Fibroblast of the aortic adventitia (primary cell): Measurements from ENCODE around the gene GRM7. TPM values are rescaled to one million over a fixed set of nuclear protein-coding genes. Genes with fewer than 3 reads are reported as not detected.

Experiments
- DNase-seq: peaks from one replicate; pipeline ENCODE4 v3.0.0-alpha.2; 2010; ENCODE audit warnings: low read depth
- H3K4me3 ChIP-seq: 2 replicates; pipeline ENCODE4 v1.5.1; 2011; ENCODE audit warnings: low read depth, mild to moderate bottlenecking, control low read depth, low read length, moderate library complexity
- CTCF ChIP-seq: IDR thresholded peaks from 2 replicates; pipeline ENCODE4 v1.5.1; 2011; ENCODE audit warnings: mild to moderate bottlenecking, low read length, control low read depth, inconsistent platforms; ENCODE audit not compliant: insufficient read depth
- total RNA-seq: library from RNA; depleted of rRNA; stranded (reverse); fragments of >200 nt; gene quantifications from 2 replicates; pipeline ENCODE4 v1.2.3, GENCODE V29; 2012; ENCODE audit warnings: low replicate concordance

Gene GRM7
- total RNA-seq, 1 donor, result 0.09 TPM

- H3K4me3 ChIP-seq, result no peak overlapping the region
- no peak for TF ChIP-seq CTCF
- no peak for DNase-seq
Measured at GRCh38 chr3:7607083-7607482, 746.2 kb downstream of the GRM7 start.

DNA sequence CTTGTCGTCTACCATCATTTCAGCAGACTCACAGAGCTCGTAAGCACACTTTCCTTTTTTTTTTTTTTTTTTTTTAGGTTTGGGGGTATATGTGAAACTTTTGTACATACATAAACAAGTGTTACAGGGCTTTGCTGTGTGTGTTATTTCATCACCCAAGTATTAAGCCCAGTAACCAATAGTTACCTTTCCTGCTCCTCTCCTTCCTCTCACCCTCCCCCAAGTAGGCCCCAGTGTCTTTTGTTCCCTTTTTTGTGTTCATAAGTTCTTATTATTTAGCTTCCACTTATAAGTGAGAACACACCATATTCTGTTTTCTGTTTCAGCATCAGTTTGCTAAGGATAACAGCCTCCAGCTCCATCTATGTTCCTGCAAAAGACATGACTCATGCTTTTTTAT lies 746.8 kb downstream of the GRM7 start:
- H3K4me3 ChIP-seq, result no peak overlapping the region
- no peak for TF ChIP-seq CTCF
- no peak for DNase-seq

GRCh38 chr3:7610634-7611033 lies 749.7 kb downstream of the GRM7 start:
- H3K4me3 ChIP-seq, result no peak overlapping the region
- DNase-seq, result no peak
- no peak for TF ChIP-seq CTCF

DNA sequence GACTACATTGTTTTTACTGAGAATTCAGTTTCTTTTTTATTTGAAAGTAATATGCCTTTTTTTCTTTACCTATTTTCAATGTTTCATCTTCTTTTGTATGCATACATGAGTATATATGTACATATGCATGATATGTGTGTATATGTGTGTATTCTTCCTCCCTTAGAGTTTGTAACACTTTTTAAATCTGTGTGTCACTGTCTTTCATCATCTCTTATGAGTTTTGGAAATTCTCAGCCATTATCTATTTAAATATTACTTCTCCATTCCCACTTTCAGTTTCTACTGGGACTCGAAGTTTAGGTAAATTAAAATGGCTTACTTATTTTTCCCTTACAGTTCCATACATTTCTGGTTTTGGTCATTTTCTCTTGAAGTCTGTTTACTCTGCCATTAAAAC lies 754.1 kb downstream of the GRM7 start:
- no peak for DNase-seq
- no peak overlapping the region for H3K4me3 ChIP-seq
- no peak for TF ChIP-seq CTCF

- H3K4me3 ChIP-seq, result no peak overlapping the region
- DNase-seq, result no peak
- no peak for TF ChIP-seq CTCF
Measured at GRCh38 chr3:7618606-7619005, 757.7 kb downstream of the GRM7 start.

DNA sequence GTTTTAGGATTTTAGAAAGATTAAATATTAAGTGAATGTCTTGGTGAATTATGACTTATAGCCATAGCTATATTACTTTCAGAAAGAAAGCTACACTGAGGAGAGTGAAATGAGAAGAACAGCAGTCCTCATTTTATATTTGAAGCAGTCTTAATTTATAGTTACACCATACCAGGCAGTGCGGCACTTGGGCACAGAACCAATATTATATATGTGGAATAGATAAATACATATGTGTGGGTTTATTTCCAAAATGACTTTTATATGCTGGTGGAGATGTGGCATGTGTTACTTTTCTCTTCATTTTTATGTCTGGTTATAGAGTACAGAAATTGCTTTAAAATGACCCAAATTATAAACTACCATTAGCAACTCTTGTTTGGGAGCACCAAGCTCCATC lies 759.5 kb downstream of the GRM7 start:
- H3K4me3 ChIP-seq, result no peak overlapping the region
- no peak for DNase-seq
- no peak for TF ChIP-seq CTCF

DNA sequence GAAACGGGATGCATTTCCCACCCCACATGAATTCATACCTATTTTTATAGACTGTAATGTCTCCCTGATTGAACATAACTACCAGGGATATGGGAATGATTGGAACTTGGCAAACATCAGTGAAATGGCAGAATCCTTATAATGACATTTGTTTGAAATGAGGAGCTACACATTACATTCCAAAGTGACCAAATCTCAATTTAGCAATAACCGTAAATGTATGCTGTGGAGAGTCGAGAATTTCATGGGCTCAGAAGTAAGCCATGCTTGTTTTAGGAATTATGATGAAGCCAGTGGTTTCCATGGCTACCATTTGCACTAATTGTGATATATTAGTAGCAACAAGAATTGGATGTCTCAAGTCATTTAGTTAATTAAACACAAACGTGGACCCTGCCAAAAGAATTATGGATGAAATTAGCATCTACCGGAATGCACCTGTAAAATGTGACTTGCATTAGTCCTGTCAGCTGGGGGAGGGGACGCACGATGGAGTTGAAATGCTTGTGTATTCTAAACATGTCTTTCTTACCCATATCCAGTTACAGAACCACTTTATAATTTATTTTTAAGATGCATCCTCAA lies 760.2 kb downstream of the GRM7 start:
- TF ChIP-seq CTCF, result no peak
- no peak overlapping the region for H3K4me3 ChIP-seq
- DNase-seq, result no peak
